ENCODE measurements around the gene SYTL3. TPM values are rescaled to one million over a fixed set of nuclear protein-coding genes. Genes with fewer than 3 reads are reported as not detected.
"Not testable (repeated sequence)": the region's sequence is repeated elsewhere in the genome, so short reads cannot be mapped to it uniquely, and the experiment has no call there.

The SYTL3 gene
- total RNA-seq, 1 experiment from 2014 or later, result 0.28 TPM

DNA sequence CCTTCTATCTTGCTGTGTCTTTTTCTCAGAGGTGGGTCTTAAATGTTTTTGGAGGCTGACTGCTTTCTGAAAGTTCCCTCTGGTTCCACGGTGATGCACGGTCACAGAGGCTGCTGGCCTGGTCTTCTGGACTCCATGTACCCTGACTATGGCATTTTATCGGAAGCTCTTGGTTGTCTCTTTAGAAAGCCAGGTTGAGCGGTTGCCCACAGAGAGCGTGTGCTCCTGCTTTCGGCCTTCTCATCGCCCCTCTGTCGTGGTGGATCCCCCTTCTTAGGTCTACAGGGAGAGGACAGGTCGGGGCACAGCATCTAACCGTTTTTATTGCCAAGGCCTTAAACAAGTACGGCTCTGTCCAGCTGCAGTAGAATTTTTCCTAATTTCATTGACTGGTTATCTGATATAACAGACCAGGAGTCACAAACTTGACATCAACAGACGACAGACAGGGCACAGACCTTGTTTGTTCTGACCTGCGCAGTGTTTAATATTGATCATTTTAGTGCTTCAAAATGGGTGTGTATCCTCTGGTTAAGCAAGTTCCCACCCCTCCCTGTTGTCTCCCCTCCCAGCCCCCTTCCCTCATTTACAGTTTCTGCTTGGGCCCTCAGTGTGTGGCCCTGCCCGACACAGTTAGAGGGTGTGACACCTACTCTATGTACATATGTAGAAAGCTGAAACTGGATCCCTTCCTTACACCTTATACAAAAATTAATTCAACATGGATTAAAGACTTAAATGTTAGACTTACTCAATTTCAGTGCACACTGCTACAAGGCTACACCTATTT, 24.7 kb downstream of the SYTL3 start (continued):
- TF ChIP-seq, protein P1, sequence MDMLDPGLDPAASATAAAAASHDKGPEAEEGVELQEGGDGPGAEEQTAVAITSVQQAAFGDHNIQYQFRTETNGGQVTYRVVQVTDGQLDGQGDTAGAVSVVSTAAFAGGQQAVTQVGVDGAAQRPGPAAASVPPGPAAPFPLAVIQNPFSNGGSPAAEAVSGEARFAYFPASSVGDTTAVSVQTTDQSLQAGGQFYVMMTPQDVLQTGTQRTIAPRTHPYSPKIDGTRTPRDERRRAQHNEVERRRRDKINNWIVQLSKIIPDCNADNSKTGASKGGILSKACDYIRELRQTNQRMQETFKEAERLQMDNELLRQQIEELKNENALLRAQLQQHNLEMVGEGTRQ (CRISPR knock-in tag; IDR thresholded peaks at IDR 0.05), result no peak
- TF ChIP-seq, protein P2, sequence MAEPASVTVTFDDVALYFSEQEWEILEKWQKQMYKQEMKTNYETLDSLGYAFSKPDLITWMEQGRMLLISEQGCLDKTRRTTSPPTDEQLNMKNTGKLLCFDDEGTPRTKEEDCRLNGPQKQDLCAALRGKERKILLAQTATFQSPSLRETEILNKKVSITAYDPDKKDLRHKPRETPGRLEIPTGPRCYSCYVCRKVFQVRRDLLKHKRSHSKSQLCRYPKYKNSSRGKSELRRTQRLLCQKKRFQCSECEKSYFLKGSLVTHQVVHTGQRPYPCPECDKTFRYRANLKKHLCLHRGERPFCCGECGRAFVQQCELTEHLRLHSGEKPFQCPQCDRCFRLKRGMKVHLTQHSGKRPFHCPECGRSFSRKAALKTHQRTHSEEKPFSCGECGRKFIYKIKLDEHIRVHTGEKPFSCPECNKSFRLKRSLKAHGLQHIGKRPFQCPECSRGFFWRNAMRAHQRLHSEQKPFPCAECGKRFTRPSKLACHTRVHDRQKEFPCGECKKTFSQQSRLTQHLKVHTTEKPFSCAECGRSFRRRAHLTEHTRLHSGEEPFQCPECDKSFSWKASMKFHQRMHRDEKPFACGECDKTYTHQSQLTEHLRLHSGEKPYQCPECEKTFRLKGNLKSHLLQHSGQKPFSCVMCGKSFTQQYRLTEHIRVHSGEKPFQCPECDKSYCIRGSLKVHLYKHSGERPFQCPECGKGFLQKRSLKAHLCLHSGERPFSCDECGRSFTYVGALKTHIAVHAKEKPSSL (CRISPR knock-in tag; conservative IDR thresholded peaks at IDR 0.05), result no peak
- TF ChIP-seq, protein P3, sequence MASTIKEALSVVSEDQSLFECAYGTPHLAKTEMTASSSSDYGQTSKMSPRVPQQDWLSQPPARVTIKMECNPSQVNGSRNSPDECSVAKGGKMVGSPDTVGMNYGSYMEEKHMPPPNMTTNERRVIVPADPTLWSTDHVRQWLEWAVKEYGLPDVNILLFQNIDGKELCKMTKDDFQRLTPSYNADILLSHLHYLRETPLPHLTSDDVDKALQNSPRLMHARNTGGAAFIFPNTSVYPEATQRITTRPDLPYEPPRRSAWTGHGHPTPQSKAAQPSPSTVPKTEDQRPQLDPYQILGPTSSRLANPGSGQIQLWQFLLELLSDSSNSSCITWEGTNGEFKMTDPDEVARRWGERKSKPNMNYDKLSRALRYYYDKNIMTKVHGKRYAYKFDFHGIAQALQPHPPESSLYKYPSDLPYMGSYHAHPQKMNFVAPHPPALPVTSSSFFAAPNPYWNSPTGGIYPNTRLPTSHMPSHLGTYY (CRISPR knock-in tag; IDR thresholded peaks at IDR 0.05), result no peak
- TF ChIP-seq, protein P4, sequence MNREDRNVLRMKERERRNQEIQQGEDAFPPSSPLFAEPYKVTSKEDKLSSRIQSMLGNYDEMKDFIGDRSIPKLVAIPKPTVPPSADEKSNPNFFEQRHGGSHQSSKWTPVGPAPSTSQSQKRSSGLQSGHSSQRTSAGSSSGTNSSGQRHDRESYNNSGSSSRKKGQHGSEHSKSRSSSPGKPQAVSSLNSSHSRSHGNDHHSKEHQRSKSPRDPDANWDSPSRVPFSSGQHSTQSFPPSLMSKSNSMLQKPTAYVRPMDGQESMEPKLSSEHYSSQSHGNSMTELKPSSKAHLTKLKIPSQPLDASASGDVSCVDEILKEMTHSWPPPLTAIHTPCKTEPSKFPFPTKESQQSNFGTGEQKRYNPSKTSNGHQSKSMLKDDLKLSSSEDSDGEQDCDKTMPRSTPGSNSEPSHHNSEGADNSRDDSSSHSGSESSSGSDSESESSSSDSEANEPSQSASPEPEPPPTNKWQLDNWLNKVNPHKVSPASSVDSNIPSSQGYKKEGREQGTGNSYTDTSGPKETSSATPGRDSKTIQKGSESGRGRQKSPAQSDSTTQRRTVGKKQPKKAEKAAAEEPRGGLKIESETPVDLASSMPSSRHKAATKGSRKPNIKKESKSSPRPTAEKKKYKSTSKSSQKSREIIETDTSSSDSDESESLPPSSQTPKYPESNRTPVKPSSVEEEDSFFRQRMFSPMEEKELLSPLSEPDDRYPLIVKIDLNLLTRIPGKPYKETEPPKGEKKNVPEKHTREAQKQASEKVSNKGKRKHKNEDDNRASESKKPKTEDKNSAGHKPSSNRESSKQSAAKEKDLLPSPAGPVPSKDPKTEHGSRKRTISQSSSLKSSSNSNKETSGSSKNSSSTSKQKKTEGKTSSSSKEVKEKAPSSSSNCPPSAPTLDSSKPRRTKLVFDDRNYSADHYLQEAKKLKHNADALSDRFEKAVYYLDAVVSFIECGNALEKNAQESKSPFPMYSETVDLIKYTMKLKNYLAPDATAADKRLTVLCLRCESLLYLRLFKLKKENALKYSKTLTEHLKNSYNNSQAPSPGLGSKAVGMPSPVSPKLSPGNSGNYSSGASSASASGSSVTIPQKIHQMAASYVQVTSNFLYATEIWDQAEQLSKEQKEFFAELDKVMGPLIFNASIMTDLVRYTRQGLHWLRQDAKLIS (CRISPR knock-in tag; IDR thresholded peaks at IDR 0.05; ENCODE audit: borderline replicate concordance), result no peak
- TF ChIP-seq, protein P5, sequence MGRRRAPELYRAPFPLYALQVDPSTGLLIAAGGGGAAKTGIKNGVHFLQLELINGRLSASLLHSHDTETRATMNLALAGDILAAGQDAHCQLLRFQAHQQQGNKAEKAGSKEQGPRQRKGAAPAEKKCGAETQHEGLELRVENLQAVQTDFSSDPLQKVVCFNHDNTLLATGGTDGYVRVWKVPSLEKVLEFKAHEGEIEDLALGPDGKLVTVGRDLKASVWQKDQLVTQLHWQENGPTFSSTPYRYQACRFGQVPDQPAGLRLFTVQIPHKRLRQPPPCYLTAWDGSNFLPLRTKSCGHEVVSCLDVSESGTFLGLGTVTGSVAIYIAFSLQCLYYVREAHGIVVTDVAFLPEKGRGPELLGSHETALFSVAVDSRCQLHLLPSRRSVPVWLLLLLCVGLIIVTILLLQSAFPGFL (CRISPR knock-in tag; IDR thresholded peaks at IDR 0.05; ENCODE audit: borderline replicate concordance), result no peak
- TF ChIP-seq EMX1 (CRISPR knock-in tag; IDR thresholded peaks at IDR 0.05) (no peak), NFATC4 (CRISPR knock-in tag; IDR thresholded peaks at IDR 0.05) (no peak), CREM (CRISPR knock-in tag; IDR thresholded peaks at IDR 0.05) (no peak)

DNA sequence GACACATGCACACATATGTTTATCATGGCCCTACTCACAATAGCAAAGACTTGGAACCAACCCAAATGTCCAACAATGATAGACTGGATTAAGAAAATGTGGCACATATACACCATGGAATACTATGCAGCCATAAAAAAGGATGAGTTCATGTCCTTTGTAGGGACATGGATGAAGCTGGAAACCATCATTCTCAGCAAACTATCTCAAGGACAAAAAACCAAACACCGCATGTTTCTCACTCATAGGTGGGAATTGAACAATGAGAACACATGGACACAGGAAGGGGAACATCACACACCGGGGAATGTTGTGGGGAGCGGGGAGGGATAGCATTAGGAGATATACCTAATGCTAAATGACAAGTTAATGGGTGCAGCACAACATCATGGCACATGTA, 27.2 kb downstream of the SYTL3 start:
- not testable (repeated sequence) for H3K9me3 Mint-ChIP-seq; H3K4me1 Mint-ChIP-seq; DNase-seq (ENCODE audit: low spot score); H3K27ac Mint-ChIP-seq; H3K36me3 Mint-ChIP-seq; ATAC-seq; H3K27me3 Mint-ChIP-seq (ENCODE audit: low read depth); H3K4me3 Mint-ChIP-seq
- ChIA-PET POLR2A (interaction anchor here (0.6 kb wide), 1 partner anchor 83 kb away, joined by 4 read pairs; no protein-coding TSS in a partner anchor), CTCF (interaction anchor here (1.4 kb wide), 1 partner anchor 17 kb away, joined by 3 read pairs; no protein-coding TSS in a partner anchor)

DNA sequence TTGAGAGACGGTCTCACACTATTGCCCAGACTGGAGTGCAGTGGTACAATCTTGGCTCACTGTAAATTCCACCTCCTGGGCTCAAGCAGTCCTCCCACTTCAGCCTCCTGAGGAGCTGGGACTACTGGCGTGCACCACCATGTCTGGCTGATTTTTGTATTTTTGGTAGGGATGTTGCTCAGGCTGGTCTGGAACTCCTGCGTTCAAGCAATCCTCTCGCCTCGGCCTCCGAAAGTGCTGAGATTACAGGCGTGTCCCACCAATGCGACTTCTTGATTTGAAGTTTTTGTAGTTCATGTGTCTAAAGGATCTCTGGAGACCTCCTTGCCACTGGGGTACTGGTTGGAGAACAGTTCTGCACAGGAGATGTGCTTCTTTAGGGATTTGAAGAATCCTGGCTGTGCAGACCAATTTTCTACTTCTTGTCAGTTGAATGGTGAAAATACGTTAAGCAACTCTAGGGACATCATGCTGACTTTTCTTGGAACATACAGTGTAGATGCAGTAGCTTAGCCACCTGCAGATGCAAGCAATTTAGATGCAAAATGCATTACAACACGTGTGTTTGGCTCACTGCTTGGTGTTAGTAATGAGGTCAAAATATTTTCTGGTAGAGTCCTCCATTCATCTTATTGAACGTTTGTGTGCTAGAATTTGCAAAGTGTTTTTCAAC, 28.2 kb downstream of the SYTL3 start:
- ATAC-seq (no peak), DNase-seq (ENCODE audit: low spot score) (no peak)
- Mint-ChIP-seq H3K36me3 (no peaks in the 10 kb centered on the region), H3K4me3 (no peak overlapping the region), H3K27me3 (ENCODE audit: low read depth) (no peaks in the 10 kb centered on the region), H3K27ac (no peak overlapping the region), H3K4me1 (peaks cover 10% of the 10 kb centered on the region), H3K9me3 (no peaks in the 10 kb centered on the region)
- CTCF ChIA-PET, result interaction anchor here (1.4 to 2.8 kb wide), 2 partner anchors 13 to 18 kb away, joined by 3 to 15 read pairs; no protein-coding TSS in a partner anchor
- POLR2A ChIA-PET, result no interaction called here
- TF ChIP-seq NFATC4 (CRISPR knock-in tag; IDR thresholded peaks at IDR 0.05), result no peak
- TF ChIP-seq, protein P6, sequence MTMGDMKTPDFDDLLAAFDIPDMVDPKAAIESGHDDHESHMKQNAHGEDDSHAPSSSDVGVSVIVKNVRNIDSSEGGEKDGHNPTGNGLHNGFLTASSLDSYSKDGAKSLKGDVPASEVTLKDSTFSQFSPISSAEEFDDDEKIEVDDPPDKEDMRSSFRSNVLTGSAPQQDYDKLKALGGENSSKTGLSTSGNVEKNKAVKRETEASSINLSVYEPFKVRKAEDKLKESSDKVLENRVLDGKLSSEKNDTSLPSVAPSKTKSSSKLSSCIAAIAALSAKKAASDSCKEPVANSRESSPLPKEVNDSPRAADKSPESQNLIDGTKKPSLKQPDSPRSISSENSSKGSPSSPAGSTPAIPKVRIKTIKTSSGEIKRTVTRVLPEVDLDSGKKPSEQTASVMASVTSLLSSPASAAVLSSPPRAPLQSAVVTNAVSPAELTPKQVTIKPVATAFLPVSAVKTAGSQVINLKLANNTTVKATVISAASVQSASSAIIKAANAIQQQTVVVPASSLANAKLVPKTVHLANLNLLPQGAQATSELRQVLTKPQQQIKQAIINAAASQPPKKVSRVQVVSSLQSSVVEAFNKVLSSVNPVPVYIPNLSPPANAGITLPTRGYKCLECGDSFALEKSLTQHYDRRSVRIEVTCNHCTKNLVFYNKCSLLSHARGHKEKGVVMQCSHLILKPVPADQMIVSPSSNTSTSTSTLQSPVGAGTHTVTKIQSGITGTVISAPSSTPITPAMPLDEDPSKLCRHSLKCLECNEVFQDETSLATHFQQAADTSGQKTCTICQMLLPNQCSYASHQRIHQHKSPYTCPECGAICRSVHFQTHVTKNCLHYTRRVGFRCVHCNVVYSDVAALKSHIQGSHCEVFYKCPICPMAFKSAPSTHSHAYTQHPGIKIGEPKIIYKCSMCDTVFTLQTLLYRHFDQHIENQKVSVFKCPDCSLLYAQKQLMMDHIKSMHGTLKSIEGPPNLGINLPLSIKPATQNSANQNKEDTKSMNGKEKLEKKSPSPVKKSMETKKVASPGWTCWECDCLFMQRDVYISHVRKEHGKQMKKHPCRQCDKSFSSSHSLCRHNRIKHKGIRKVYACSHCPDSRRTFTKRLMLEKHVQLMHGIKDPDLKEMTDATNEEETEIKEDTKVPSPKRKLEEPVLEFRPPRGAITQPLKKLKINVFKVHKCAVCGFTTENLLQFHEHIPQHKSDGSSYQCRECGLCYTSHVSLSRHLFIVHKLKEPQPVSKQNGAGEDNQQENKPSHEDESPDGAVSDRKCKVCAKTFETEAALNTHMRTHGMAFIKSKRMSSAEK (CRISPR knock-in tag; IDR thresholded peaks at IDR 0.05; ENCODE audit: borderline replicate concordance), result no peak
- no peak for TF ChIP-seq FOXK1 (CRISPR knock-in tag; IDR thresholded peaks at IDR 0.05)
- no peak for TF ChIP-seq TP53 (CRISPR knock-in tag; IDR thresholded peaks at IDR 0.05)
- TF ChIP-seq, protein P7, sequence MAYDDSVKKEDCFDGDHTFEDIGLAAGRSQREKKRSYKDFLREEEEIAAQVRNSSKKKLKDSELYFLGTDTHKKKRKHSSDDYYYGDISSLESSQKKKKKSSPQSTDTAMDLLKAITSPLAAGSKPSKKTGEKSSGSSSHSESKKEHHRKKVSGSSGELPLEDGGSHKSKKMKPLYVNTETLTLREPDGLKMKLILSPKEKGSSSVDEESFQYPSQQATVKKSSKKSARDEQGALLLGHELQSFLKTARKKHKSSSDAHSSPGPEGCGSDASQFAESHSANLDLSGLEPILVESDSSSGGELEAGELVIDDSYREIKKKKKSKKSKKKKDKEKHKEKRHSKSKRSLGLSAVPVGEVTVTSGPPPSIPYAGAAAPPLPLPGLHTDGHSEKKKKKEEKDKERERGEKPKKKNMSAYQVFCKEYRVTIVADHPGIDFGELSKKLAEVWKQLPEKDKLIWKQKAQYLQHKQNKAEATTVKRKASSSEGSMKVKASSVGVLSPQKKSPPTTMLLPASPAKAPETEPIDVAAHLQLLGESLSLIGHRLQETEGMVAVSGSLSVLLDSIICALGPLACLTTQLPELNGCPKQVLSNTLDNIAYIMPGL (CRISPR knock-in tag; IDR thresholded peaks at IDR 0.05), result no peak

All from WTC11 (cell line).